Bladder microvascular endothelial cell (primary cell): Measurements from ENCODE around the gene PRXL2C. TPM values are rescaled to one million over a fixed set of nuclear protein-coding genes. Genes with fewer than 3 reads are reported as not detected.

Experiments used
- total RNA-seq: library from RNA; depleted of rRNA; stranded (reverse); fragments of >200 nt; gene quantifications from 2 replicates; pipeline ENCODE4 v1.2.3, GENCODE V29; 2014

PRXL2C gene, protein sequence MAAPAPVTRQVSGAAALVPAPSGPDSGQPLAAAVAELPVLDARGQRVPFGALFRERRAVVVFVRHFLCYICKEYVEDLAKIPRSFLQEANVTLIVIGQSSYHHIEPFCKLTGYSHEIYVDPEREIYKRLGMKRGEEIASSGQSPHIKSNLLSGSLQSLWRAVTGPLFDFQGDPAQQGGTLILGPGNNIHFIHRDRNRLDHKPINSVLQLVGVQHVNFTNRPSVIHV
- total RNA-seq, result 15.0 and 20.6 TPM in 2 replicates

DNA sequence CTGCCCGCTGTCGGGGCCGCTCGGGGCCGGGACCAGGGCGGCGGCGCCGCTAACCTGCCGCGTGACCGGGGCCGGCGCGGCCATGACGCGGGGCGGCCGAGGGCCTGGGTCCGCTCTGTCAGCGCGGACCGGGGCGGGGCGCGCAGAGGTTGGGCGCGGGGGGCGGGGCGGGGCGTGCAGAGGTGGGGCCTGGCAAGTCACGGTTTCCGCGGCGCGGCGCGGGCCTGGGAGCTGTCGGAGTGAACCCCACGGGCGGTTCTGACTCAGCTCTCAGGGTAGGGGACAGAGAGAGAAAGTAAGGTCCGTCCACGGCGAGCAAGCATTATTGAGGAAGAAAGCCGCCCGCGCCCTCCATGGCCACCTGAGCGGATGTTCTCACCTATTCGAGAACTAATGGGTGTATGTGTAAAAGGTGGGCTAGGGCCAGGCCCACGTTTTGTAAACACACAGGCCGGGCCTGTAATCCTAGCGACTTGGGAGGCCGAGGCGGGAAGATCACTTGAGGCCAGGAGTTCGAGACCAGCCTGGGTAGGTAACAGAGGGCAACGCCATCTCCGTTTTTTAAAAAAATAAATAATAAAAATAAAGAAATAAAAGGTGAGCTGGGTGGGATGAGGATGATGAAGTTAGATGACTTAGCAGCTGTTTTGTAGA lies at the start of gene PRXL2C:
TSS of gene PRXL2C (minus strand) at position 120 of the 654 bp plus-strand sequence. CDS start at position 84, 36 bp downstream.

DNA sequence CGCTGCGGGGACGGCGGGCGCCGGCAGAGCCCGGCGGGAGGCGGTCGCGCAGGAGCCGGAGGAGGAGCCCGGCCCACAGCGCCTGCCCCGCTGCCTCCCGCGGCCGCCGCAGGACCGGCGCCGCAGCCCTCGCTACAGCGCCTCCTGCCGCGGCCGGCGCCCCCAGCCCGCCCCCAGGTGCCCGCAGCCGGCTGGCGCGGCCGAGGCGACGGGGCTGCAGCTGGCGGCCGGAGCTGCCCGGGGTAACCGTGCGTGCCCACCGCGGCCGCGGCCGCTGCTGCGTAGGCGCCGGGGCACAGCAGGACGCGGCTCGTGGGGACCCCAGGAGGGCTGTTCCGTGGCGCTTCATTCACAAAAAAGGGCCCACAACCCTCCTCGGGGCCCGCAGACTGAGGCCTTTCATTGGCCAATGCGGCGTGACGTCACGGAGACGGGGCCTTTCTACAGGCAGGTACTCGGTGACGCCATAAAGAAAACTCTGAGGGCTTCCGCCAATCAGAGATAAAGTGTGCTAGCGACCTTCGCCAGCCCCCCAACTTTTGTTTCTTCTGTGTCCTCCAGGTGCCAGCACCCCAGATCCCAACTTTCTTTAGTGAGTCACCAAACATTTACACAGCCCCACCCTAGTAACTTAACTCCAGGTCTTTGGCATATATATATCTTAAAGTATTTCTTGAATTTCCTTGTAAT lies 35.5 kb downstream of the PRXL2C start, which contains the start of gene CDC14B:
TSS of gene CDC14B (minus strand) at position 353 of the 690 bp plus-strand sequence. CDS start 465 bp downstream, outside the sequence.

Other genes with a start within 250 kb of the PRXL2C start
- gene ZNF367, start 236.9 kb downstream of the PRXL2C start, total RNA-seq, result 9.1 and 9.6 TPM in 2 replicates
- 6.5 and 10.1 TPM in 2 replicates for gene HABP4, start 205.1 kb downstream of the PRXL2C start, total RNA-seq
- gene CDC14B, start 35.5 kb downstream of the PRXL2C start, total RNA-seq, result 0.81 and 10.7 TPM in 2 replicates
- 9.1 and 14.3 TPM in 2 replicates for gene ZNF510, start 122.8 kb upstream of the PRXL2C start, total RNA-seq
- gene ZNF782, start 199.2 kb upstream of the PRXL2C start, total RNA-seq, result 1.8 and 4.7 TPM in 2 replicates